HCT116 (cell line): ENCODE data around the gene RELL1. TPM values are rescaled to one million over a fixed set of nuclear protein-coding genes. Genes with fewer than 3 reads are reported as not detected.

Experiments used
- ATAC-seq: fragments of 200-7000 bp; cut with Tn5 transposase; 2 replicates; pipeline ENCODE4 v1.9.1; 2020; ENCODE audit warnings: mild to moderate bottlenecking, moderate library complexity
- BruUV-seq: library from RNA; stranded (reverse); fragments of 400-500 nt; replicated peaks from 2 replicates; lab custom pipeline; 2021; lab: Mats Ljungman, UMichigan
- CTCF ChIA-PET: fragments of 300-600 bp; sonication (Branson Sonifier 250); formaldehyde crosslinking; loops from one replicate; lab custom pipeline; 2021; ENCODE audit warnings: antibody characterized with exemption; lab: Charles Lee
- POLR2A ChIA-PET: fragments of 300-600, 350-600 bp; sonication (Branson Sonifier 250); formaldehyde crosslinking; loops from one replicate; lab custom pipeline; 2021; ENCODE audit warnings: antibody characterized with exemption; lab: Charles Lee
- RAD21 ChIA-PET, 2 experiments: fragments of 300-600 bp; sonication (Branson Sonifier 250); formaldehyde crosslinking; loops; one replicate each; lab custom pipeline; 2023; ENCODE audit warnings: low total read pairs in 2 of 2; ENCODE audit not compliant: uncharacterized antibody in 2 of 2, unreplicated experiment in 2 of 2, low non-redundant PET in 1 of 2; lab: Charles Lee
- DNase-seq: peaks from one replicate; pipeline ENCODE4 v3.0.0-alpha.2; 2010; ENCODE audit warnings: low read depth, low spot score
- H2AFZ ChIP-seq: fragments of 200-600 bp; shearing (Covaris generic), sonication (generic); 2 replicates; pipeline ENCODE4 v1.6.1; 2017; ENCODE audit warnings: low read depth, mixed run types, mixed read lengths, antibody characterized with exemption, low read length; ENCODE audit not compliant: poor library complexity, severe bottlenecking
- H3K27ac ChIP-seq: 2 replicates; pipeline ENCODE4 v1.5.1; 2012; ENCODE audit warnings: low read depth, low read length
- H3K27me3 ChIP-seq: fragments of 200-600 bp; sonication (generic); 2 replicates; pipeline ENCODE4 v1.6.1; 2016; ENCODE audit warnings: mixed run types, low read length, mixed read lengths; ENCODE audit not compliant: insufficient read depth
- H3K36me3 ChIP-seq, 2 experiments: fragments of 200-500 bp in 1 of 2; fragments of 200-600 bp in 1 of 2; sonication (Bioruptor generic) in 1 of 2; sonication (generic) in 1 of 2; 2 replicates each; pipeline versions ENCODE4 v1.5.1 to v1.6.1; 2014 to 2016; ENCODE audit warnings: low read length in 2 of 2, inconsistent platforms in 1 of 2, mixed read lengths in 1 of 2, mixed run types in 1 of 2; ENCODE audit not compliant: insufficient read depth in 2 of 2, control insufficient read depth in 1 of 2
- H3K4me1 ChIP-seq, 2 experiments: fragments of 200-600 bp in 1 of 2; sonication (generic) in 1 of 2; 2 replicates each; pipeline versions ENCODE4 v1.5.1 to v1.6.1; 2012 to 2017; ENCODE audit warnings: low read length in 2 of 2, inconsistent platforms in 1 of 2, mild to moderate bottlenecking in 1 of 2, mixed read lengths in 1 of 2, mixed run types in 1 of 2, moderate library complexity in 1 of 2; ENCODE audit not compliant: insufficient read depth in 2 of 2, control insufficient read depth in 1 of 2
- H3K4me2 ChIP-seq: fragments of 200-600 bp; sonication (generic); 2 replicates; pipeline ENCODE4 v1.6.1; 2017; ENCODE audit warnings: mixed run types, low read length, mixed read lengths
- H3K4me3 ChIP-seq, 2 experiments: fragments of 200-600 bp in 1 of 2; sonication (generic) in 1 of 2; replicated peaks in 1 of 2; 2 replicates each; pipeline ENCODE4 v1.5.1; 2011 to 2016; ENCODE audit warnings: low read length in 2 of 2, control low read depth in 1 of 2, low read depth in 1 of 2, mild to moderate bottlenecking in 1 of 2, mixed read lengths in 1 of 2, mixed run types in 1 of 2
- H3K79me2 ChIP-seq: fragments of 200-600 bp; sonication (generic); 2 replicates; pipeline ENCODE4 v1.6.1; 2017; ENCODE audit warnings: mild to moderate bottlenecking, mixed run types, low read length, moderate library complexity, mixed read lengths; ENCODE audit not compliant: insufficient read depth
- H3K9ac ChIP-seq: fragments of 200-600 bp; sonication (generic); 2 replicates; pipeline ENCODE4 v1.6.1; 2016; ENCODE audit warnings: low read length, mixed read lengths
- H3K9me2 ChIP-seq: fragments of 200-600 bp; sonication (generic), shearing (Covaris generic); 2 replicates; pipeline ENCODE4 v1.6.1; 2017; ENCODE audit warnings: mixed run types, mild to moderate bottlenecking, moderate library complexity; ENCODE audit not compliant: insufficient read depth
- H3K9me3 ChIP-seq, 2 experiments: fragments of 200-500 bp in 1 of 2; fragments of 200-600 bp in 1 of 2; sonication (Bioruptor generic) in 1 of 2; sonication (generic) in 1 of 2; 2 replicates each; pipeline ENCODE4 v1.6.1; 2014 to 2017; ENCODE audit warnings: low read length in 2 of 2, mixed read lengths in 2 of 2, inconsistent platforms in 1 of 2, low read depth in 1 of 2, mild to moderate bottlenecking in 1 of 2, mixed run types in 1 of 2, moderate library complexity in 1 of 2; ENCODE audit not compliant: control insufficient read depth in 1 of 2, insufficient read depth in 1 of 2
- H4K20me1 ChIP-seq: fragments of 200-600 bp; sonication (generic), shearing (Covaris generic); 2 replicates; pipeline ENCODE4 v1.6.1; 2017; ENCODE audit warnings: mixed run types, mild to moderate bottlenecking, moderate library complexity; ENCODE audit not compliant: insufficient read depth
- EGR1 ChIP-seq: IDR thresholded peaks from 2 replicates; pipeline ENCODE4 v1.6.1; 2012; ENCODE audit warnings: low read depth
- ELF1 ChIP-seq: IDR thresholded peaks from 2 replicates; pipeline ENCODE4 v1.6.1; 2012; ENCODE audit warnings: low read depth, borderline replicate concordance
- FOSL1 ChIP-seq: IDR thresholded peaks from 2 replicates; pipeline ENCODE4 v1.6.1; 2012; ENCODE audit warnings: low read depth
- POLR2AphosphoS5 ChIP-seq: IDR thresholded peaks from 2 replicates; pipeline ENCODE4 v1.6.1; 2011; ENCODE audit warnings: mild to moderate bottlenecking, low read depth, low read length, moderate library complexity
- RAD21 ChIP-seq: IDR thresholded peaks from 2 replicates; pipeline ENCODE4 v1.6.1; 2012; ENCODE audit warnings: low read depth, mild to moderate bottlenecking
- SP1 ChIP-seq: IDR thresholded peaks from 2 replicates; pipeline ENCODE4 v1.6.1; 2012; ENCODE audit warnings: low read depth
- YY1 ChIP-seq: IDR thresholded peaks from 2 replicates; pipeline ENCODE4 v1.6.1; 2011; ENCODE audit warnings: low read length, low read depth, moderate library complexity, mild to moderate bottlenecking; ENCODE audit not compliant: insufficient replicate concordance; ENCODE audit errors: extremely low read depth
- intact Hi-C: fragments of 100-400 bp; cut with micrococcal nuclease; formaldehyde crosslinking; loops from 2 replicates; pipeline ENCODE4 v1.10.0; 2022
- total RNA-seq: library from RNA; stranded (reverse); gene quantifications from one replicate; pipeline ENCODE4 v1.2.1, GENCODE V29; 2021; ENCODE audit not compliant: unreplicated experiment
- TF ChIP-seq, protein P1 (sequence below): IDR thresholded peaks from 2 replicates; pipeline ENCODE4 v1.6.1; 2011; ENCODE audit warnings: mild to moderate bottlenecking, low read length, moderate library complexity; ENCODE audit not compliant: insufficient replicate concordance; ENCODE audit errors: extremely low read depth
- TF ChIP-seq, protein P2 (sequence below), 3 experiments: fragments of 200-600 bp in 1 of 3; sonication (generic) in 1 of 3; IDR thresholded peaks in 2 of 3; conservative IDR thresholded peaks in 1 of 3; 2 replicates each; pipeline ENCODE4 v1.5.1; 2012 to 2017; ENCODE audit warnings: low read depth in 2 of 3, low read length in 2 of 3, antibody characterized with exemption in 1 of 3, borderline replicate concordance in 1 of 3, control low read depth in 1 of 3, mild to moderate bottlenecking in 1 of 3, mixed read lengths in 1 of 3, mixed run types in 1 of 3, moderate library complexity in 1 of 3; ENCODE audit not compliant: insufficient read depth in 1 of 3
- TF ChIP-seq, protein P3 (sequence below): IDR thresholded peaks from 2 replicates; pipeline ENCODE4 v1.6.1; 2012; ENCODE audit warnings: low read depth
- TF ChIP-seq, protein P4 (sequence below): IDR thresholded peaks from 2 replicates; pipeline ENCODE4 v1.6.1; 2012

Gene RELL1
- total RNA-seq, 1 experiment from 2014 or later, result 30.2 TPM

DNA sequence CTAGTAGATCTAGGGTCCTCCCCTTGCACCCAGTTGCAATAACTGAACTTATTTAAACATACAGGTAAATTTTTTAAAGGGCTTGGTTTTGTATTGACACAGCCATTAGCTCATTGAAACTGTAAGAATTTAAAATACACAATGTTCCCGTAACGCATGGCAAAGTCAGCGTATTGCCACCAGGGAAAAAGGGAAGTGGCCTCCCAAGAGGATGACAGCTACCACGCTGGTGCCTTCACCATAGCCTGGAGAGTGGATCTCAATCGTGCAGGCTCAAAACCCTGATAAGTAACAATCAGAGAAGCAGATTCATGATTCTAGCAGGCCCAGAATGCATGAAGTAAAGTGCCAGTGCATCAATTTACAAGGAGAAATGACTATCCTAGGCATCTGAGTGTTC, 49.4 kb upstream of the RELL1 start (continued):
- TF ChIP-seq, protein P1, sequence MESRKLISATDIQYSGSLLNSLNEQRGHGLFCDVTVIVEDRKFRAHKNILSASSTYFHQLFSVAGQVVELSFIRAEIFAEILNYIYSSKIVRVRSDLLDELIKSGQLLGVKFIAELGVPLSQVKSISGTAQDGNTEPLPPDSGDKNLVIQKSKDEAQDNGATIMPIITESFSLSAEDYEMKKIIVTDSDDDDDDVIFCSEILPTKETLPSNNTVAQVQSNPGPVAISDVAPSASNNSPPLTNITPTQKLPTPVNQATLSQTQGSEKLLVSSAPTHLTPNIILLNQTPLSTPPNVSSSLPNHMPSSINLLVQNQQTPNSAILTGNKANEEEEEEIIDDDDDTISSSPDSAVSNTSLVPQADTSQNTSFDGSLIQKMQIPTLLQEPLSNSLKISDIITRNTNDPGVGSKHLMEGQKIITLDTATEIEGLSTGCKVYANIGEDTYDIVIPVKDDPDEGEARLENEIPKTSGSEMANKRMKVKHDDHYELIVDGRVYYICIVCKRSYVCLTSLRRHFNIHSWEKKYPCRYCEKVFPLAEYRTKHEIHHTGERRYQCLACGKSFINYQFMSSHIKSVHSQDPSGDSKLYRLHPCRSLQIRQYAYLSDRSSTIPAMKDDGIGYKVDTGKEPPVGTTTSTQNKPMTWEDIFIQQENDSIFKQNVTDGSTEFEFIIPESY, result no peak
- TF ChIP-seq, all 23 proteins: peak for 0

DNA sequence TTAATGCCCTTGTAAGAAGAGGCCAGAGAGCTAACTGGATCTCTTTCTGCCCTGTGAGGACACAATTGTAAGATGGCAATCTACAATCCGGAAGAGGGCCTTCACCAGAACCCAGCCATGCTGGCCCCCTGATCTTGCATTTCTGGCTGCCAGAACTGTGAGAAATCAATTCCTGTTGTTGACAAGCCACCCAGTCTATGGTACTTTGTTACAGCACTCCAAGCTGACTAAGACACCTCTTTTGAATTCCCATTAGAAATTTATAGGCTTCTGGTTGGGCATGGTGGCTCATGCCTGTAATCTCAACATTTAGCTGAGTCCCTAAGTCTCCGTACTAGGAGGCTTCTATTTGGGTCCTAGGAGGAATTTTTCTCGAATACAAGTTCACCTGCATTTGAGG, 48.8 kb upstream of the RELL1 start:
- no peak overlapping the region for H3K27ac ChIP-seq
- H3K4me1 ChIP-seq, result peaks cover 0 to 7% of the 10 kb centered on the region in 2 experiments; a peak in 1 of 4 replicates
- intact Hi-C loops, result no loop called here
- no peak overlapping the region for H3K4me2 ChIP-seq
- no peak overlapping the region for H3K9ac ChIP-seq
- H3K79me2 ChIP-seq, result no peaks in the 10 kb centered on the region
- no peaks in the 10 kb centered on the region for H3K9me2 ChIP-seq
- no peak for ATAC-seq
- H4K20me1 ChIP-seq, result no peaks in the 10 kb centered on the region
- H3K36me3 ChIP-seq, result no peaks in the 10 kb centered on the region
- RAD21 ChIA-PET, result no interaction called here
- POLR2A ChIA-PET, result no interaction called here
- no TSS peak for BruUV-seq
- H3K9me3 ChIP-seq, result no peaks in the 10 kb centered on the region
- TF ChIP-seq YY1, result no peak
- TF ChIP-seq ELF1, result no peak
- no peak for TF ChIP-seq SP1
- TF ChIP-seq, protein P2, sequence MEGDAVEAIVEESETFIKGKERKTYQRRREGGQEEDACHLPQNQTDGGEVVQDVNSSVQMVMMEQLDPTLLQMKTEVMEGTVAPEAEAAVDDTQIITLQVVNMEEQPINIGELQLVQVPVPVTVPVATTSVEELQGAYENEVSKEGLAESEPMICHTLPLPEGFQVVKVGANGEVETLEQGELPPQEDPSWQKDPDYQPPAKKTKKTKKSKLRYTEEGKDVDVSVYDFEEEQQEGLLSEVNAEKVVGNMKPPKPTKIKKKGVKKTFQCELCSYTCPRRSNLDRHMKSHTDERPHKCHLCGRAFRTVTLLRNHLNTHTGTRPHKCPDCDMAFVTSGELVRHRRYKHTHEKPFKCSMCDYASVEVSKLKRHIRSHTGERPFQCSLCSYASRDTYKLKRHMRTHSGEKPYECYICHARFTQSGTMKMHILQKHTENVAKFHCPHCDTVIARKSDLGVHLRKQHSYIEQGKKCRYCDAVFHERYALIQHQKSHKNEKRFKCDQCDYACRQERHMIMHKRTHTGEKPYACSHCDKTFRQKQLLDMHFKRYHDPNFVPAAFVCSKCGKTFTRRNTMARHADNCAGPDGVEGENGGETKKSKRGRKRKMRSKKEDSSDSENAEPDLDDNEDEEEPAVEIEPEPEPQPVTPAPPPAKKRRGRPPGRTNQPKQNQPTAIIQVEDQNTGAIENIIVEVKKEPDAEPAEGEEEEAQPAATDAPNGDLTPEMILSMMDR (IDR thresholded peaks at IDR 0.05 in 2 of 3, conservative IDR thresholded peaks at IDR 0.05 in 1 of 3; ENCODE audit: borderline replicate concordance in 1 of 3, insufficient read depth in 1 of 3, low read depth in 2 of 3, low read length in 2 of 3), result no peak
- no peak for TF ChIP-seq FOSL1
- TF ChIP-seq, protein P3, sequence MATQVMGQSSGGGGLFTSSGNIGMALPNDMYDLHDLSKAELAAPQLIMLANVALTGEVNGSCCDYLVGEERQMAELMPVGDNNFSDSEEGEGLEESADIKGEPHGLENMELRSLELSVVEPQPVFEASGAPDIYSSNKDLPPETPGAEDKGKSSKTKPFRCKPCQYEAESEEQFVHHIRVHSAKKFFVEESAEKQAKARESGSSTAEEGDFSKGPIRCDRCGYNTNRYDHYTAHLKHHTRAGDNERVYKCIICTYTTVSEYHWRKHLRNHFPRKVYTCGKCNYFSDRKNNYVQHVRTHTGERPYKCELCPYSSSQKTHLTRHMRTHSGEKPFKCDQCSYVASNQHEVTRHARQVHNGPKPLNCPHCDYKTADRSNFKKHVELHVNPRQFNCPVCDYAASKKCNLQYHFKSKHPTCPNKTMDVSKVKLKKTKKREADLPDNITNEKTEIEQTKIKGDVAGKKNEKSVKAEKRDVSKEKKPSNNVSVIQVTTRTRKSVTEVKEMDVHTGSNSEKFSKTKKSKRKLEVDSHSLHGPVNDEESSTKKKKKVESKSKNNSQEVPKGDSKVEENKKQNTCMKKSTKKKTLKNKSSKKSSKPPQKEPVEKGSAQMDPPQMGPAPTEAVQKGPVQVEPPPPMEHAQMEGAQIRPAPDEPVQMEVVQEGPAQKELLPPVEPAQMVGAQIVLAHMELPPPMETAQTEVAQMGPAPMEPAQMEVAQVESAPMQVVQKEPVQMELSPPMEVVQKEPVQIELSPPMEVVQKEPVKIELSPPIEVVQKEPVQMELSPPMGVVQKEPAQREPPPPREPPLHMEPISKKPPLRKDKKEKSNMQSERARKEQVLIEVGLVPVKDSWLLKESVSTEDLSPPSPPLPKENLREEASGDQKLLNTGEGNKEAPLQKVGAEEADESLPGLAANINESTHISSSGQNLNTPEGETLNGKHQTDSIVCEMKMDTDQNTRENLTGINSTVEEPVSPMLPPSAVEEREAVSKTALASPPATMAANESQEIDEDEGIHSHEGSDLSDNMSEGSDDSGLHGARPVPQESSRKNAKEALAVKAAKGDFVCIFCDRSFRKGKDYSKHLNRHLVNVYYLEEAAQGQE, result no peak
- TF ChIP-seq, protein P4, sequence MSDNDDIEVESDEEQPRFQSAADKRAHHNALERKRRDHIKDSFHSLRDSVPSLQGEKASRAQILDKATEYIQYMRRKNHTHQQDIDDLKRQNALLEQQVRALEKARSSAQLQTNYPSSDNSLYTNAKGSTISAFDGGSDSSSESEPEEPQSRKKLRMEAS, result no peak
- no peak for TF ChIP-seq RAD21
- TF ChIP-seq POLR2AphosphoS5, result no peak
- TF ChIP-seq EGR1, result no peak
- DNase-seq, result no peak
- H2AFZ ChIP-seq, result no peak overlapping the region
- H3K27me3 ChIP-seq, result no peaks in the 10 kb centered on the region
- CTCF ChIA-PET, result no interaction called here
- H3K4me3 ChIP-seq, result no peak overlapping the region
